Uterus (tissue), 2 donors: Measurements from ENCODE around the gene ANKRD33B.

Experiments
- CTCF ChIP-seq, 4 experiments: fragments of 200-600 bp in 2 of 4; fragments of 450-650 bp in 2 of 4; sonication (generic) in 2 of 4; IDR thresholded peaks; one replicate each; pipeline ENCODE4 v1.5.1; 2016 to 2019; ENCODE audit warnings: antibody characterized with exemption in 4 of 4, mild to moderate bottlenecking in 2 of 4, moderate library complexity in 1 of 4
- POLR2A ChIP-seq, 2 donors: fragments of 450-650 bp; IDR thresholded peaks; one replicate each; pipeline ENCODE4 v1.6.1; 2016; ENCODE audit warnings: antibody characterized with exemption in 2 of 2, mild to moderate bottlenecking in 1 of 2, moderate library complexity in 1 of 2

DNA sequence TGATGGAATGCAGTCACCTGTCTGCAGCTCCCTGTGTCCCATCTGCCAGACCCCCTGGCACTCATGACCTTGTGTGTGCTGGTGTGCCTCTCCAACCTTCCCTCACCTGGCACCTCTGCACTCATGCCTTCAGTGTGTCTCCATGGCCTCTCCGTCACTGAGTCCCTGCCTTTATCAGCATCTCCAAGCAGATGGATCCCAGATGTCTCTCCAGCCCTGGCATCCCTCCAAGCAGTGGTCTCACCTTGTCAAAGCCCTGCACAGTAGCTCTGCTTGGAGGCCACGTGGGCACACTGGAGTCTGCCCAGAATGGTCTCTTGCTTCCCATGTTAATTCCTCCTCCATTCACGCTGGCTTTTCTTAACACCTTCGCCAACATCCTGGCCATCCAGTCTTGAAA is 112.4 kb downstream of the ANKRD33B start:
- no peak for TF ChIP-seq CTCF (IDR thresholded peaks at IDR 0.05)
- TF ChIP-seq POLR2A (IDR thresholded peaks at IDR 0.05): no peak
